Calu3 (cell line): ENCODE measurements around the gene ANGPTL2. TPM values are rescaled to one million over a fixed set of nuclear protein-coding genes. Genes with fewer than 3 reads are reported as not detected.

Experiments
- BruUV-seq: library from RNA; stranded (reverse); fragments of 400-500 nt; replicated peaks from 2 replicates; lab custom pipeline; 2021; lab: Mats Ljungman, UMichigan
- CTCF ChIA-PET: fragments of 300-600 bp; sonication (Branson Sonifier 250); formaldehyde crosslinking; loops from one replicate; lab custom pipeline; 2022; ENCODE audit warnings: antibody characterized with exemption; lab: Charles Lee
- DNase-seq: peaks from one replicate; pipeline ENCODE4 v3.0.0; 2022
- H3K27ac Mint-ChIP-seq: one replicate; pipeline ENCODE4 v1.8.0; 2022; ENCODE audit warnings: mixed read lengths; ENCODE audit not compliant: unreplicated experiment
- H3K27me3 Mint-ChIP-seq: one replicate; pipeline ENCODE4 v1.8.0; 2022; ENCODE audit warnings: mixed read lengths; ENCODE audit not compliant: unreplicated experiment
- H3K36me3 Mint-ChIP-seq: one replicate; pipeline ENCODE4 v1.8.0; 2022; ENCODE audit warnings: mild to moderate bottlenecking, moderate library complexity, mixed read lengths; ENCODE audit not compliant: insufficient read depth, unreplicated experiment
- H3K4me1 Mint-ChIP-seq: one replicate; pipeline ENCODE4 v1.8.0; 2022; ENCODE audit warnings: mild to moderate bottlenecking, low read depth, mixed read lengths; ENCODE audit not compliant: unreplicated experiment
- H3K4me3 Mint-ChIP-seq: one replicate; pipeline ENCODE4 v1.8.0; 2022; ENCODE audit warnings: mild to moderate bottlenecking, low read depth, moderate library complexity, mixed read lengths; ENCODE audit not compliant: unreplicated experiment
- H3K9me3 Mint-ChIP-seq: one replicate; pipeline ENCODE4 v1.8.0; 2022; ENCODE audit warnings: low read depth, mixed read lengths; ENCODE audit not compliant: unreplicated experiment
- CTCF ChIP-seq: fragments of 200-600 bp; IDR thresholded peaks from one replicate; pipeline ENCODE4 v1.8.0; 2022; ENCODE audit warnings: antibody characterized with exemption; ENCODE audit not compliant: unreplicated experiment
- intact Hi-C: fragments of 100-400 bp; cut with micrococcal nuclease; formaldehyde crosslinking; loops from one replicate; pipeline ENCODE4 v1.10.0; 2022; ENCODE audit not compliant: unreplicated experiment
- total RNA-seq: library from RNA; stranded (reverse); gene quantifications from 2 replicates; pipeline ENCODE4 v1.2.3, GENCODE V29; 2022

ANGPTL2 gene
- total RNA-seq, 1 experiment from 2014 or later: not detected

- Mint-ChIP-seq H3K27ac (peak overlapping the region; percentile 15), H3K36me3 (no peaks in the 10 kb centered on the region), H3K9me3 (no peaks in the 10 kb centered on the region), H3K4me3 (no peak overlapping the region), H3K27me3 (no peaks in the 10 kb centered on the region), H3K4me1 (peaks cover 15% of the 10 kb centered on the region)
- peak; percentile 33 for DNase-seq
- CTCF ChIA-PET: interaction anchor here (0.9 kb wide), 1 partner anchor 63 kb away, joined by 4 read pairs; no protein-coding TSS in a partner anchor
- intact Hi-C loops: no loop called here
- TF ChIP-seq CTCF: no peak
- no TSS peak for BruUV-seq
Observed at GRCh38 chr9:127049044-127049443, 73.4 kb downstream of the ANGPTL2 start.

DNA sequence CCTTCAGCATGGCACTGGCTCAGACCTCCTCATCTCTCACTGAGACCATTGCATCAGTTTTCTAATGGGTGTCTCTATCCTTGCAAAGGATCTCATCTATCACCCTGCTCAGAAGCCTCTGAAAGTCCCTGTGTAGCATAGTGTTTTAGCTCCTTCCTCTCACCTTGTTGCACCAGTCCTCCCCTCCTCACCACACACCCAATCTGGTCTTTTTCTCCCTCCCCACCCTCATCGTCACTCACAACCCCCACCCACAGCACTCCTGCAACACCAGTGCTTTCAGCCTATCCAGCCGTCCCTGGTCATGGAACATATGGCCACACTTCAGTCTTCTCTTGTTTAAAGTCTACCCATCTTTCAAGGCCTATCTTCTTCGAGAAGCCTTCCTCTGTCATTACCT is 74.5 kb downstream of the ANGPTL2 start:
- intact Hi-C loops: no loop called here
- CTCF ChIA-PET: no interaction called here
- H3K27ac Mint-ChIP-seq: no peak overlapping the region

GRCh38 chr9:127045148-127045547 is 77.3 kb downstream of the ANGPTL2 start:
- Mint-ChIP-seq H3K27ac (no peak overlapping the region), H3K4me3 (no peak overlapping the region), H3K4me1 (peaks cover 15% of the 10 kb centered on the region), H3K36me3 (no peaks in the 10 kb centered on the region), H3K27me3 (no peaks in the 10 kb centered on the region), H3K9me3 (no peaks in the 10 kb centered on the region)
- no peak for DNase-seq
- BruUV-seq: no TSS peak
- intact Hi-C loops: no loop called here
- CTCF ChIA-PET: interaction anchor here (0.6 kb wide), 1 partner anchor 475 kb away, joined by 3 read pairs; no protein-coding TSS in a partner anchor
- TF ChIP-seq CTCF: no peak

More for the DNA sequence above, 74.5 kb downstream of the ANGPTL2 start:
- BruUV-seq: no TSS peak
- H3K4me1 Mint-ChIP-seq: peaks cover 15% of the 10 kb centered on the region
- H3K27me3 Mint-ChIP-seq: no peaks in the 10 kb centered on the region
- DNase-seq: no peak
- TF ChIP-seq CTCF: no peak
- no peaks in the 10 kb centered on the region for H3K36me3 Mint-ChIP-seq
- H3K9me3 Mint-ChIP-seq: no peaks in the 10 kb centered on the region
- H3K4me3 Mint-ChIP-seq: no peak overlapping the region

- Mint-ChIP-seq H3K4me3 (no peak overlapping the region), H3K36me3 (no peaks in the 10 kb centered on the region), H3K9me3 (no peaks in the 10 kb centered on the region), H3K4me1 (no peaks in the 10 kb centered on the region), H3K27me3 (no peaks in the 10 kb centered on the region), H3K27ac (no peak overlapping the region)
- BruUV-seq: no TSS peak
- CTCF ChIA-PET: no interaction called here
- TF ChIP-seq CTCF: no peak
- DNase-seq: no peak
- intact Hi-C loops: no loop called here
Observed at GRCh38 chr9:127039492-127039891, 82.9 kb downstream of the ANGPTL2 start.
